Loucy (cell line): Measurements from ENCODE around the gene AFAP1L1.
A peak's percentile ranks its signal among the peaks of the same experiment; 100 is the strongest.

Experiments
- H2AFZ ChIP-seq: fragments of 200-600 bp; sonication (generic); 2 replicates; pipeline ENCODE4 v1.6.0; 2016; ENCODE audit warnings: antibody characterized with exemption, mild to moderate bottlenecking, low read length, moderate library complexity
- H3F3A ChIP-seq: fragments of 200-600 bp; 2 replicates; pipeline ENCODE4 v1.6.0; 2016; ENCODE audit warnings: antibody characterized with exemption, low read depth, mild to moderate bottlenecking
- H3K27me3 ChIP-seq: fragments of 200-600 bp; sonication (generic); 2 replicates; pipeline ENCODE4 v1.6.1; 2014; ENCODE audit warnings: low read length, mild to moderate bottlenecking; ENCODE audit not compliant: insufficient read depth, poor library complexity, severe bottlenecking
- H3K36me3 ChIP-seq: fragments of 200-600 bp; sonication (generic); 2 replicates; pipeline ENCODE4 v1.6.1; 2016; ENCODE audit warnings: low read length; ENCODE audit not compliant: insufficient read depth
- H3K4me1 ChIP-seq: fragments of 200-600 bp; sonication (generic); 2 replicates; pipeline ENCODE4 v1.5.1; 2014; ENCODE audit warnings: low read length, mild to moderate bottlenecking; ENCODE audit not compliant: insufficient read depth, poor library complexity, severe bottlenecking
- H3K4me2 ChIP-seq: fragments of 200-600 bp; sonication (generic); 2 replicates; pipeline ENCODE4 v1.6.0; 2014; ENCODE audit warnings: antibody characterized with exemption, low read length, low read depth, mild to moderate bottlenecking; ENCODE audit not compliant: poor library complexity, severe bottlenecking
- H3K4me3 ChIP-seq: fragments of 200-600 bp; sonication (generic); 2 replicates; pipeline ENCODE4 v1.5.1; 2014; ENCODE audit warnings: low read length, mild to moderate bottlenecking, mixed read lengths; ENCODE audit not compliant: poor library complexity, severe bottlenecking
- H3K79me2 ChIP-seq: fragments of 200-600 bp; sonication (generic); 2 replicates; pipeline ENCODE4 v1.6.1; 2014; ENCODE audit warnings: low read length; ENCODE audit not compliant: insufficient read depth
- H3K9ac ChIP-seq: fragments of 200-600 bp; sonication (generic); 2 replicates; pipeline ENCODE4 v1.6.0; 2014; ENCODE audit warnings: mild to moderate bottlenecking, low read depth, low read length, moderate library complexity; ENCODE audit not compliant: poor library complexity, severe bottlenecking
- H3K9me2 ChIP-seq: fragments of 200-600 bp; sonication (generic); replicated peaks from 2 replicates; pipeline ENCODE4 v1.6.1; 2016; ENCODE audit warnings: low read depth, low read length, mixed read lengths
- H3K9me3 ChIP-seq: fragments of 200-600 bp; sonication (generic); 2 replicates; pipeline ENCODE4 v1.6.1; 2014; ENCODE audit warnings: mild to moderate bottlenecking, antibody characterized with exemption, low read length, low read depth; ENCODE audit not compliant: insufficient read depth
- H4K20me1 ChIP-seq: fragments of 200-600 bp; sonication (generic); 2 replicates; pipeline ENCODE4 v1.6.0; 2014; ENCODE audit warnings: antibody characterized with exemption, low read length, mild to moderate bottlenecking; ENCODE audit not compliant: insufficient read depth, poor library complexity, severe bottlenecking
- CTCF ChIP-seq: fragments of 200-600 bp; sonication (generic); conservative IDR thresholded peaks from 2 replicates; pipeline ENCODE4 v1.5.1; 2014; ENCODE audit warnings: mild to moderate bottlenecking, antibody characterized with exemption, low read length
- EZH2phosphoT487 ChIP-seq: fragments of 200-600 bp; IDR thresholded peaks from 2 replicates; pipeline ENCODE4 v1.6.1; 2018; ENCODE audit warnings: antibody characterized with exemption, mild to moderate bottlenecking, moderate library complexity, borderline replicate concordance

Gene AFAP1L1

GRCh38 chr5:149344151-149344550, 72.5 kb downstream of the AFAP1L1 start:
- Histone ChIP-seq H3K9me2 (no peaks in the 10 kb centered on the region), H3K4me2 (peak overlapping the region; percentile 85), H4K20me1 (peaks cover 23% of the 10 kb centered on the region), H2AFZ (no peak overlapping the region), H3K36me3 (peaks cover 6% of the 10 kb centered on the region; the same call in 1 of the 2 replicates), H3K9me3 (no peaks in the 10 kb centered on the region), H3K4me3 (peak overlapping the region; percentile 93), H3K9ac (no peak overlapping the region), H3K79me2 (peaks cover 37% of the 10 kb centered on the region), H3F3A (no peaks in the 10 kb centered on the region; the same call in 1 of the 2 replicates), H3K4me1 (peaks cover 35% of the 10 kb centered on the region), H3K27me3 (no peaks in the 10 kb centered on the region)
- TF ChIP-seq EZH2phosphoT487 (no peak), CTCF (no peak)

GRCh38 chr5:149345147-149345891, 73.7 kb downstream of the AFAP1L1 start, which contains the start of gene GRPEL2:
Gene GRPEL2, plus strand, starts transcription at chr5:149345499. Its CDS starts 41 bp downstream, at chr5:149345540.
- Histone ChIP-seq H3K27me3 (no peaks in the 10 kb centered on the region), H3K36me3 (peaks cover 18% of the 10 kb centered on the region), H4K20me1 (peaks cover 33% of the 10 kb centered on the region), H3K9ac (peak within 1 kb of the TSS; percentile 94), H2AFZ (peak within 1 kb of the TSS; percentile 85), H3K79me2 (peaks cover 48% of the 10 kb centered on the region), H3K9me3 (no peaks in the 10 kb centered on the region), H3F3A (no peaks in the 10 kb centered on the region; the same call in 1 of the 2 replicates), H3K4me2 (peak within 1 kb of the TSS; percentile 85), H3K9me2 (no peaks in the 10 kb centered on the region), H3K4me1 (peaks cover 47% of the 10 kb centered on the region), H3K4me3 (peak within 1 kb of the TSS; percentile 93)
- TF ChIP-seq CTCF (no peak), EZH2phosphoT487 (no peak)

GRCh38 chr5:149345892-149346222, 74.2 kb downstream of the AFAP1L1 start:
- H3K9ac ChIP-seq = peak overlapping the region; percentile 94
- H3F3A ChIP-seq = no peaks in the 10 kb centered on the region; the same call in 1 of the 2 replicates
- peaks cover 47% of the 10 kb centered on the region for H3K4me1 ChIP-seq
- no peaks in the 10 kb centered on the region for H3K9me2 ChIP-seq
- H2AFZ ChIP-seq = peak overlapping the region; percentile 44
- H3K4me2 ChIP-seq = peak overlapping the region; percentile 85
- peak overlapping the region; percentile 93 for H3K4me3 ChIP-seq
- H3K36me3 ChIP-seq = peaks cover 23% of the 10 kb centered on the region
- H3K27me3 ChIP-seq = no peaks in the 10 kb centered on the region
- peaks cover 54% of the 10 kb centered on the region for H3K79me2 ChIP-seq
- TF ChIP-seq EZH2phosphoT487 = no peak
- H3K9me3 ChIP-seq = no peaks in the 10 kb centered on the region
- peaks cover 33% of the 10 kb centered on the region for H4K20me1 ChIP-seq
